Activated CD4-positive, alpha-beta T cell treated with anti-CD3 and anti-CD28 coated beads, Interleukin-2, Interleukin-4, amounts not matched to agents 100 ng/mL and 50 ng/mL, durations not matched to agents 16 hours and 8 hours (primary cell): ENCODE results near the gene CTSH.
"Not testable (repeated sequence)": the region's sequence is repeated elsewhere in the genome, so short reads cannot be mapped to it uniquely, and the experiment has no call there.

Source experiments
- DNase-seq: peaks from one replicate; pipeline ENCODE4 v3.0.0-alpha.2; 2020; ENCODE audit warnings: low spot score

The CTSH gene

GRCh38 chr15:78880813-78881212 is 64.0 kb downstream of the CTSH start:
- no peak for DNase-seq

DNA sequence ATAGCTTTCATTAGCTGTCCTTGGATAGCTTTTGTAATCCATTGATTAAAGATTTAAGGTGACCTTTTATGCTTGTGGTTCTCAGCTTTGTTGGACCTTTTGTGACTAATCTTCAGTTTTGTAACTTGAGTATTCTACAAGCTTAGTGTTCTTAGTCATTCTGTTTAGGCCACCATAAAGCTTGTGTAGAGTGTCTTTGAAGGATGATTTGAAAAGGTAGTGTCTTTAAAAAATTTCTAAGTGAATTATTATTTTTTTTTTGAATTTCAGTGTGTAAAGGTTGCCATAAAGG is 64.7 kb downstream of the CTSH start:
- DNase-seq: no peak

- DNase-seq: no peak
Observed at GRCh38 chr15:78879517-78880241, 65.2 kb downstream of the CTSH start.

- no peak for DNase-seq
Observed at GRCh38 chr15:78878356-78878755, 66.5 kb downstream of the CTSH start.

DNA sequence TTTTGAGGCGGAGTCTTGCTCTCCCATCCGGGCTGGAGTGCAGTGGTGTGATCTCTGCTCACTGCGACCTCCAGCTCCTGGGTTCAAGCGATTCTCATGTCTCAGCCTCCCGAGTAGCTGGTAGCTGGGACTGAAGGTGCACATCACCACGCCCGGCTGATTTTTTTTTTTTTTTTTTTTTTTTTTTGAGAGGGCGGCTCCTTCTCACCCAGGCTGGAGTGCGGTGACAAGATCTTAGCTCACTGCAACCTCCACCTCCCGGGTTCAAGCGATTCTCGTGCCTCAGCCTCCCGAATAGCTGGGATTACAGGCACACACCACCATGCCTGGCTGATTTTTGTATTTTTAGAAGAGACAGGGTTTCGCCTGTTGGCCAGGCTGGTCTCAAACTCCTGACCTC is 67.9 kb downstream of the CTSH start:
- not testable (repeated sequence) for DNase-seq

- DNase-seq: no peak
Observed at GRCh38 chr15:78875107-78875914, 69.5 kb downstream of the CTSH start.

DNA sequence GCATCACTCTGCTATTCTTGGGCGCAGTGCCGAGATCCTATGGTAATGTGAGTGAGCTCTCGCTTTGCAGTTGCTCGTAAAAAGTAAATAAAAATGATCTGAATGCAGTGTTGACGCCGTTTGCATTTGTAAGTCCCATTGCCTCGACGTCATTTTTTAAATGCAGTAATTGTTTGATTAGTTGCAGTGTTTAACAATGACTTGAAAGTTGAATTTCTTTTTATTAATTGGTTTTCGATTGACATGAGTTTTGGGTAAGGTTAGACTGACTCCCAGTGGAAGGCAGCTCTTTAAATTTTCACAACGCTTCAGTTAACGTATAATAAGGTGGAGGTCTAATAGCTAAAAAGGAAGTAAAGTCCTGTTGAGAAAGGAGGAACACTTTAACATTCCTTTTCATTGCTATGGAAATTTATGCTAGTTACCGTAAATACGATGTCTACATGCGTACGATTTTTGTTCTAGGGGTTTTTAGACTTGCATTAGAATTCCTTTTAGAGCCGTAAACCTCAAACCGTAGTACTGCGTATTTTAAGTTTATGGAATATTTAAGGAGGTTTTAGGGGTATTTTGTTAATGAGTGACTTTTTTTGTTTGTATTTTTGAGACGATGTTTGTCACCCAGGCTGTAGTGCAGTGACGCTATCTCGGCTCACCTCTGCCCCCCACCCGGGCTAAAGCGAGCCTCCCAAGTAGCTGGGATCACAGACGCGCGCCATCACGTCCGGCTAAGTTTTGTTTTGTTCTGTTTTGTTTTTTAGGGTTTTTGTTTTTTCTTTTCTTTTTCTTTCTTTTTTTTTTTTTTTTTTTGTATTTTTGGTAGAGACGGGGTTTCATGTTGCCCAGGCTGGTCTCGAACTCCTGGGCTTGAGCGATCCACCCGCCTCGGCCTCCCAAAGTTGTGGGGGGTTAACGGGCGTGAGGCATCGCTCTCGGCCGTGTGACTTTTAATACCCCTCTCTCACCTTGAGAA is 70.8 kb downstream of the CTSH start:
- DNase-seq: no peak

DNA sequence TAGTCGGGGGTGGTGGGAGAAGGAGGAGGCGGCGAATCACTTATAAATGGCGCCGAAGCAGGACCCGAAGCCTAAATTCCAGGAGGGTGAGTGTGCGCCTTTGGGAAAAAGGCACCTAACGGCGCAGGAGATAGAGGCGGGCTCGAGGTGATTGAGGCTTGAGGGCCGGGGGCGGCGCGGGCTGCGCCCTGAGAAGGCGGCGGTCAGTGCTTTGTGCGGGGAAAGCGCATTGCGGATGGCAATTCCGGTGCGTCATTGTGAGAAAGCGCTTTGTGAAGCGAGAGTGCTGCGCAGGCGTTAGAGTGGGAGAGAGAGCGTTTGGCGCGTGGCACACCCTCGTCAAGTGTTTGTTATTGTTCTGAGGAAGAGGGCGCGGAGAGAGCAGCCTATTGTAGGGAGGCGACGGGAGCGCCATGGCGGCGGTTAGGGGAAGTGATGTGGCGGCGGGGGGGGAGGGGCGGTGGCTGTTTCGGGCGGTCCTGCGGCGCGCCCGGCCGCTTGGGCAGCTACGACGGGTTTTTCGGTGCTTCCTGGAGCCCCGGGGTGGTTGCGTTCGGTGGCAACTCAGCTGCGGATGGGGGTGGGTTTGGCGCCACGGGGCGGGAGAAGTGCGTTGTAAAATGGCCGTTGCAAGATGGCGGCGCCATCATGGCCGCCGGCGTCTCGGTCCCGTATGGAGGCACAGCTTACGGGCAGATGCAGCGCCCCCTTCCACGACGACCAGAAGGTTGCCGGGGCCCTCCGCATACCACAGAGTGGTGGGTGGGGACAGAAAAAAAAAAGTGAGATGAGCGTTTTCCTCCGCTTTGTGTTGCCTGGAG is 71.7 kb downstream of the CTSH start:
- DNase-seq: peak; percentile 92

- DNase-seq: peak; percentile 97
Observed at GRCh38 chr15:78872155-78872971, 72.5 kb downstream of the CTSH start, which contains the start of gene MORF4L1. TSS of gene MORF4L1 (plus strand) at chr15:78872890. CDS start at chr15:78873018, 128 bp downstream.

GRCh38 chr15:78871483-78872127 is 73.2 kb downstream of the CTSH start:
- not testable (repeated sequence) for DNase-seq
